H9 (cell line): Measurements from ENCODE around the gene UGT2A2. TPM values are rescaled to one million over a fixed set of nuclear protein-coding genes. Genes with fewer than 3 reads are reported as not detected.

Experiments
- DNase-seq: peaks from one replicate; pipeline ENCODE4 v3.0.0-alpha.2; 2017
- H2AFZ ChIP-seq: one replicate; pipeline ENCODE4 v1.6.1; 2013; ENCODE audit warnings: mild to moderate bottlenecking, low read length, control low read depth, moderate library complexity
- H2AK5ac ChIP-seq: 2 replicates; pipeline ENCODE4 v1.6.1; 2013; ENCODE audit warnings: low read length, control low read depth, mixed read lengths; ENCODE audit not compliant: insufficient read length
- H2BK120ac ChIP-seq: one replicate; pipeline ENCODE4 v1.6.1; 2013; ENCODE audit warnings: low read depth, mild to moderate bottlenecking, low read length, control low read depth, inconsistent platforms; ENCODE audit not compliant: poor library complexity, severe bottlenecking
- H2BK12ac ChIP-seq: 2 replicates; pipeline ENCODE4 v1.6.1; 2013; ENCODE audit warnings: low read length, control low read depth, mixed read lengths, low read depth; ENCODE audit not compliant: insufficient read length
- H2BK15ac ChIP-seq: 2 replicates; pipeline ENCODE4 v1.6.1; 2013; ENCODE audit warnings: low read depth, low read length, control low read depth
- H2BK20ac ChIP-seq: one replicate; pipeline ENCODE4 v1.6.1; 2013; ENCODE audit warnings: low read depth, mild to moderate bottlenecking, low read length, control low read depth, inconsistent platforms; ENCODE audit not compliant: poor library complexity, severe bottlenecking
- H2BK5ac ChIP-seq: 2 replicates; pipeline ENCODE4 v1.6.1; 2013; ENCODE audit warnings: low read length, control low read depth, mixed read lengths; ENCODE audit not compliant: insufficient read length
- H3K14ac ChIP-seq: 2 replicates; pipeline ENCODE4 v1.6.1; 2013; ENCODE audit warnings: low read length, control low read depth; ENCODE audit not compliant: insufficient read depth
- H3K18ac ChIP-seq: 2 replicates; pipeline ENCODE4 v1.6.1; 2013; ENCODE audit warnings: low read depth, mild to moderate bottlenecking, mixed read lengths, low read length, control low read depth; ENCODE audit not compliant: insufficient read length
- H3K23ac ChIP-seq: 2 replicates; pipeline ENCODE4 v1.6.1; 2013; ENCODE audit warnings: low read length, control low read depth, mixed read lengths, low read depth; ENCODE audit not compliant: insufficient read length
- H3K23me2 ChIP-seq: 2 replicates; pipeline ENCODE4 v1.6.1; 2013; ENCODE audit warnings: low read depth, mild to moderate bottlenecking, mixed read lengths, low read length, control low read depth; ENCODE audit not compliant: insufficient read length, poor library complexity, severe bottlenecking
- H3K27ac ChIP-seq: 2 replicates; pipeline ENCODE4 v1.5.1; 2013; ENCODE audit warnings: low read length, control low read depth, mixed read lengths, low read depth; ENCODE audit not compliant: insufficient read length
- H3K27me3 ChIP-seq: 2 replicates; pipeline ENCODE4 v1.6.1; 2013; ENCODE audit warnings: low read length, control low read depth, inconsistent platforms; ENCODE audit not compliant: insufficient read depth
- H3K4ac ChIP-seq: 2 replicates; pipeline ENCODE4 v1.6.1; 2013; ENCODE audit warnings: low read depth, mild to moderate bottlenecking, control low read depth, inconsistent platforms, low read length, moderate library complexity
- H3K4me1 ChIP-seq: 2 replicates; pipeline ENCODE4 v1.6.1; 2013; ENCODE audit warnings: low read length, control low read depth, inconsistent platforms; ENCODE audit not compliant: insufficient read depth
- H3K4me2 ChIP-seq: 2 replicates; pipeline ENCODE4 v1.6.1; 2013; ENCODE audit warnings: low read length, control low read depth, mixed read lengths; ENCODE audit not compliant: insufficient read length, insufficient read depth
- H3K56ac ChIP-seq: 2 replicates; pipeline ENCODE4 v1.6.1; 2013; ENCODE audit warnings: low read depth, mild to moderate bottlenecking, mixed read lengths, low read length, control low read depth; ENCODE audit not compliant: insufficient read length
- H3K79me1 ChIP-seq: 2 replicates; pipeline ENCODE4 v1.6.1; 2013; ENCODE audit warnings: low read depth, mild to moderate bottlenecking, moderate library complexity, low read length, control low read depth, inconsistent platforms; ENCODE audit not compliant: insufficient read depth, poor library complexity, severe bottlenecking
- H3K79me2 ChIP-seq: 2 replicates; pipeline ENCODE4 v1.6.1; 2013; ENCODE audit warnings: low read length, control low read depth, inconsistent platforms; ENCODE audit not compliant: insufficient read depth
- H3K9ac ChIP-seq: 2 replicates; pipeline ENCODE4 v1.6.1; 2013; ENCODE audit warnings: low read length, control low read depth, mixed read lengths; ENCODE audit not compliant: insufficient read length; ENCODE audit errors: extremely low read depth
- H3K9me3 ChIP-seq: one replicate; pipeline ENCODE4 v1.6.1; 2013; ENCODE audit warnings: low read depth, low read length, inconsistent platforms; ENCODE audit not compliant: control insufficient read depth
- H3T11ph ChIP-seq: one replicate; pipeline ENCODE4 v1.6.1; 2013; ENCODE audit warnings: mild to moderate bottlenecking, low read length, control low read depth, inconsistent platforms
- H4K20me1 ChIP-seq: one replicate; pipeline ENCODE4 v1.6.1; 2013; ENCODE audit not compliant: control insufficient read depth, insufficient read length, insufficient read depth
- H4K5ac ChIP-seq: 2 replicates; pipeline ENCODE4 v1.6.1; 2013; ENCODE audit warnings: low read depth, mild to moderate bottlenecking, mixed read lengths, low read length, control low read depth; ENCODE audit not compliant: insufficient read length
- H4K8ac ChIP-seq: replicated peaks from 2 replicates; pipeline ENCODE4 v1.6.1; 2013; ENCODE audit warnings: low read length, control low read depth, mixed read lengths, low read depth; ENCODE audit not compliant: insufficient read length
- H4K91ac ChIP-seq: 2 replicates; pipeline ENCODE4 v1.6.1; 2013; ENCODE audit warnings: low read depth, mild to moderate bottlenecking, moderate library complexity, mixed read lengths, low read length, control low read depth; ENCODE audit not compliant: insufficient read length
- H3K27ac Mint-ChIP-seq, 3 experiments: 2 replicates in 2 of 3; 3 replicates in 1 of 3; pipeline ENCODE4 v1.8.0; 2020 to 2021; ENCODE audit warnings: mixed read lengths in 3 of 3, mild to moderate bottlenecking in 1 of 3, moderate library complexity in 1 of 3
- H3K27me3 Mint-ChIP-seq: 2 replicates; pipeline ENCODE4 v1.8.0; 2021; ENCODE audit warnings: low read depth, mild to moderate bottlenecking, moderate library complexity, mixed read lengths
- H3K36me3 Mint-ChIP-seq, 3 experiments: 2 replicates in 2 of 3; 3 replicates in 1 of 3; pipeline ENCODE4 v1.8.0; 2020 to 2021; ENCODE audit warnings: low read depth in 3 of 3, mixed read lengths in 3 of 3; ENCODE audit not compliant: insufficient read depth in 1 of 3
- H3K4me1 Mint-ChIP-seq, 2 experiments: 2 replicates each; pipeline ENCODE4 v1.8.0; 2020; ENCODE audit warnings: mixed read lengths in 2 of 2
- H3K4me3 Mint-ChIP-seq, 2 experiments: 2 replicates in 1 of 2; 3 replicates in 1 of 2; pipeline ENCODE4 v1.8.0; 2020 to 2021; ENCODE audit warnings: mild to moderate bottlenecking in 2 of 2, mixed read lengths in 2 of 2, moderate library complexity in 1 of 2
- H3K9me3 Mint-ChIP-seq, 2 experiments: 2 replicates in 1 of 2; 3 replicates in 1 of 2; pipeline ENCODE4 v1.8.0; 2020; ENCODE audit warnings: mild to moderate bottlenecking in 2 of 2, mixed read lengths in 2 of 2, moderate library complexity in 1 of 2
- CTCF ChIP-seq: fragments of 200-600 bp; sonication (generic); conservative IDR thresholded peaks from 3 replicates; pipeline ENCODE4 v1.8.0; 2021; ENCODE audit warnings: antibody characterized with exemption, mild to moderate bottlenecking
- WGBS: extraction: QIAGEN DNeasy Blood & Tissue Kit; methylation state at CpG from one replicate; pipeline ENCODE4 v1.1.7; 2013; ENCODE audit warnings: missing lambda C conversion rate, low lambda C conversion rate, mixed read lengths; ENCODE audit not compliant: insufficient read length; ENCODE audit errors: extremely low coverage; 5-methylcytosine and 5-hydroxymethylcytosine counted together
- total RNA-seq: library from RNA; stranded (reverse); gene quantifications from 2 replicates; pipeline ENCODE4 v1.2.1, GENCODE V29; 2021

Gene UGT2A2
- total RNA-seq, 1 experiment from 2014 or later: not detected

GRCh38 chr4:69653147-69653546, 13.7 kb upstream of the UGT2A2 start, which contains the start of gene UGT2A1:
TSS of gene UGT2A1 (minus strand) at chr4:69653247. CDS start at chr4:69647644, 5,603 bp downstream.
- no peak within 1 kb of the TSS for H2BK15ac ChIP-seq
- H2BK12ac ChIP-seq: no peak within 1 kb of the TSS
- no peak within 1 kb of the TSS for H3K23ac ChIP-seq
- H3K27ac Mint-ChIP-seq: no peak within 1 kb of the TSS
- H2BK20ac ChIP-seq: no peak within 1 kb of the TSS
- H3K14ac ChIP-seq: no peak within 1 kb of the TSS
- H3K9me3 ChIP-seq: no peaks in the 10 kb centered on the region
- no peaks in the 10 kb centered on the region for H4K20me1 ChIP-seq
- peaks cover 2 to 10% of the 10 kb centered on the region in 2 experiments; a peak in 2 of 4 replicates for H3K4me1 Mint-ChIP-seq
- no peak within 1 kb of the TSS for H3K18ac ChIP-seq
- no peak within 1 kb of the TSS for H3K56ac ChIP-seq
- H2AFZ ChIP-seq: no peak within 1 kb of the TSS
- WGBS: no CpG with 5 or more reads among the region's 1 CpG
- no peak within 1 kb of the TSS for H4K91ac ChIP-seq
- no peak within 1 kb of the TSS for H3K9ac ChIP-seq
- DNase-seq: no peak
- no peak within 1 kb of the TSS for H4K8ac ChIP-seq
- TF ChIP-seq CTCF: no peak
- no peak within 1 kb of the TSS for H2BK5ac ChIP-seq
- H3K79me2 ChIP-seq: no peaks in the 10 kb centered on the region
- H3K79me1 ChIP-seq: no peaks in the 10 kb centered on the region
- H3K23me2 ChIP-seq: no peaks in the 10 kb centered on the region
- H3K36me3 Mint-ChIP-seq: peaks cover 0 to 4% (median 3%) of the 10 kb centered on the region in 3 experiments; a peak in 2 of 7 replicates
- no peak within 1 kb of the TSS for H2AK5ac ChIP-seq
- no peak within 1 kb of the TSS for H3K4me3 Mint-ChIP-seq
- H3K4me1 ChIP-seq: no peaks in the 10 kb centered on the region; the same call in 1 of the 2 replicates
- no peak within 1 kb of the TSS for H3T11ph ChIP-seq
- H3K27me3 ChIP-seq: no peaks in the 10 kb centered on the region
- H2BK120ac ChIP-seq: no peak within 1 kb of the TSS
- no peak within 1 kb of the TSS for H3K27ac ChIP-seq
- H3K4me2 ChIP-seq: no peak within 1 kb of the TSS
- no peak within 1 kb of the TSS for H3K4ac ChIP-seq
- no peaks in the 10 kb centered on the region for H3K27me3 Mint-ChIP-seq
- no peaks in the 10 kb centered on the region for H3K9me3 Mint-ChIP-seq
- no peak within 1 kb of the TSS for H4K5ac ChIP-seq
